ENCODE data around the gene MYO3A.

DNA sequence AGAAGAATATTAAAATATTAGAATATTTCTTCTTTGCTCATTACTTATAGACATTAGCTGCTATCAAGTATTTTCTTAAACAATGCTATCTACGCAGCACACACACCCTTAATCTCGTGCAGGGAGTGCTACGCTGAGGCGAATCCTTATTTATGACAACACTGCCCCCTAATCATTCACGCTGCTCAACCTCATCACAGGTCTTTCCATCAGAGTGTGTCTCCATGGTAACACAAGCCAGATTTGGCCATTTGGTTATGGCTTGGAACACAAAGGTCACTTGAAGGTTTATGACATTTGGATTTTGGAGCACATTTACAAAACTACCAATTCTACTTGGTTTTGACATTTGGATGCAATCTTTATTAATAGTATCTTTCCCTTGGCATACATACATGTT lies 45.4 kb upstream of the MYO3A start:
- no peak for TF ChIP-seq YY1 (IDR thresholded peaks at IDR 0.05; ENCODE audit: insufficient read depth, insufficient read length)
- TF ChIP-seq SUZ12 (IDR thresholded peaks at IDR 0.05; ENCODE audit: extremely low read depth, insufficient read depth, insufficient read length), result no peak

All from NT2/D1 (cell line).